Lower leg skin (tissue), 3 donors: ENCODE measurements around the gene KRT78.

ENCODE experiments used
- CTCF ChIP-seq, 3 donors: fragments of 450-650 bp; IDR thresholded peaks; one replicate each; pipeline ENCODE4 v1.5.1; 2016; ENCODE audit warnings: antibody characterized with exemption in 3 of 3, mild to moderate bottlenecking in 3 of 3, moderate library complexity in 2 of 3
- POLR2A ChIP-seq, 2 donors: fragments of 450-650 bp; IDR thresholded peaks; one replicate each; pipeline ENCODE4 v1.6.1; 2016 to 2017; ENCODE audit warnings: antibody characterized with exemption in 2 of 2, mild to moderate bottlenecking in 1 of 2, moderate library complexity in 1 of 2

- no peak for TF ChIP-seq POLR2A (IDR thresholded peaks at IDR 0.05)
- TF ChIP-seq CTCF (IDR thresholded peaks at IDR 0.05) = no peak
Observed at GRCh38 chr12:52829986-52830770, 18.6 kb downstream of the KRT78 start.
